Body of pancreas (tissue), 4 donors: Measurements from ENCODE around the gene PARM1. TPM values are rescaled to one million over a fixed set of nuclear protein-coding genes. Genes with fewer than 3 reads are reported as not detected.
A peak's percentile ranks its signal among the peaks of the same experiment; 100 is the strongest.

ENCODE experiments used
- ATAC-seq: fragments of 150-250 bp; one replicate; pipeline ENCODE4 v1.9.1; 2016
- DNase-seq, 4 donors: peaks; one replicate each; pipeline ENCODE4 v3.0.0-alpha.2; 2019
- H3K27ac ChIP-seq, 4 donors: fragments of 200-600 bp; sonication (generic); 1 replicate in 3 of 4; 2 replicates in 1 of 4; pipeline versions ENCODE4 v1.5.1 to v1.6.1; 2016 to 2019; ENCODE audit warnings: mild to moderate bottlenecking in 1 of 4, mixed read lengths in 1 of 4, moderate library complexity in 1 of 4
- H3K27me3 ChIP-seq, 2 donors: fragments of 200-600 bp; sonication (generic); one replicate each; pipeline ENCODE4 v1.6.0; 2016; ENCODE audit warnings: mild to moderate bottlenecking in 1 of 2
- H3K36me3 ChIP-seq, 2 donors: fragments of 200-600 bp; sonication (generic); replicated peaks in 1 of 2; 2 replicates each; pipeline ENCODE4 v1.5.1; 2016; ENCODE audit warnings: low read depth in 2 of 2; ENCODE audit not compliant: insufficient read depth in 1 of 2
- H3K4me1 ChIP-seq: fragments of 200-600 bp; sonication (generic); one replicate; pipeline ENCODE4 v1.6.0; 2016
- H3K4me3 ChIP-seq, 2 donors: fragments of 200-600 bp; sonication (generic); 1 replicate in 1 of 2; 2 replicates in 1 of 2; pipeline ENCODE4 v1.5.1; 2016 to 2019
- H3K9me3 ChIP-seq, 3 donors: fragments of 200-600 bp; sonication (generic); 1 replicate in 2 of 3; 2 replicates in 1 of 3; pipeline ENCODE4 v1.5.1; 2016
- POLR2A ChIP-seq, 3 donors: fragments of 450-650 bp; IDR thresholded peaks; one replicate each; pipeline ENCODE4 v1.6.1; 2016; ENCODE audit warnings: antibody characterized with exemption in 3 of 3, mild to moderate bottlenecking in 2 of 3
- WGBS, 2 donors: methylation state at CpG; one replicate each; pipeline ENCODE4 v1.1.5; 2017; 5-methylcytosine and 5-hydroxymethylcytosine counted together
- intact Hi-C: fragments of 100-400 bp; cut with DNase I; formaldehyde crosslinking; loops from one replicate; pipeline ENCODE4 v1.15.1; 2023
- total RNA-seq, 2 donors: library from RNA; depleted of rRNA; stranded (reverse); fragments of >200 nt; gene quantifications; one replicate each; pipeline ENCODE4 v1.1.0, GENCODE V29; 2016
- TF ChIP-seq, protein P1 (sequence below), 7 experiments: fragments of 450-650 bp in 4 of 7; fragments of 200-600 bp in 3 of 7; sonication (generic) in 3 of 7; IDR thresholded peaks; one replicate each; pipeline ENCODE4 v1.5.1; 2016 to 2019; ENCODE audit warnings: antibody characterized with exemption in 7 of 7

PARM1 gene
- total RNA-seq, 2 donors from 2014 or later = 21.0 to 28.7 TPM

DNA sequence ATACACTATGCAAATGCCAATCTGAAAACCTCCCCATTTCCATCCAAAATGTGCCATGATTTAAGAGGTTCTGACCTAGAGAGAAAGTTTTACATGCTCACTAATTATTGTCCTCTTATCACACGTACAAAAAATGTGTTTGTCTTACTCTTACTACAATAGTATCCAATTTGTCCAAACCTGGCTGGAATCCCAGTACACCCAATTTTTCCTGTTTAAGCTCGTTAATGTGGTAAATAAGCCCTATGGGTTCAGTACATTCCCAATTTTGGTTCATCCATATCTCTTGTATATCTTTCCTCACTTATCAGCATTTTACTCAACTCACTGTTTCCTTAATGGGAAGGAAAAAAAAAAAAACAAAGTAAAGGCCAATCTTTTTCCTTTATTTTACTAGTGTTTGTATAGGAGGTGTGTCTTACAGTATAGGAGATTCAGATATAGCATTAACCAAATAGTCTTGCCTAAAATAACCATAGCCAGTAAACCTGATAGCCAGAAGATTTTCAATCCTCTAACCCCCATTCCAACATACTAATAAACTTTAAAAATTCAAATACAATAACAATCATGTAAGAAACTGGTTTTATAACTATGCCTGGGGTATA is 109.8 kb downstream of the PARM1 start:
- no peak for ATAC-seq

DNA sequence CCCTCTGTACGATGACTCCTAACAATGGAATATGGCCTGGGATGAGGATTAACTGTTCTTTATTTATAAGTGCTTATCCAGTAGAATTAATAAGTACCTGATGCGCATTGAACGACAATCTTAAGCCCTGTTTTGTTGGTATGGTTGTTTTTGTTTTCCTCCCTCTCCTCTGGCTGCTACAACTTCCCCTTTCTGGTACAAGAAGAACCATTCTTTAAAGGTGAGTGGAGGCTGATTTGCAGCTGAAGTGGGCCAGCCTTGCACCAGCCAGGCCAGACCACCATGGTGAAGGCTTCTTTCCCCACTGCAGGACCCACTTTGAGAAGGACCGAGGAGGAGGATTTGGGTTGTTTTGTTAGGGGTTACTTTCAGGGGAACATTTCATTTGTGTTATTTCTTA is 113.3 kb downstream of the PARM1 start:
- ATAC-seq (no peak), DNase-seq (no peak)
- Histone ChIP-seq H3K4me1 (no peaks in the 10 kb centered on the region), H3K27ac (no peak overlapping the region), H3K36me3 (no peaks in the 10 kb centered on the region), H3K4me3 (no peak overlapping the region), H3K27me3 (no peaks in the 10 kb centered on the region), H3K9me3 (no peaks in the 10 kb centered on the region)
- WGBS, 2 donors = 91 to 96% methylated on average over 4 of the region's 4 CpGs
- intact Hi-C loops = no loop called here
- TF ChIP-seq, protein P1, sequence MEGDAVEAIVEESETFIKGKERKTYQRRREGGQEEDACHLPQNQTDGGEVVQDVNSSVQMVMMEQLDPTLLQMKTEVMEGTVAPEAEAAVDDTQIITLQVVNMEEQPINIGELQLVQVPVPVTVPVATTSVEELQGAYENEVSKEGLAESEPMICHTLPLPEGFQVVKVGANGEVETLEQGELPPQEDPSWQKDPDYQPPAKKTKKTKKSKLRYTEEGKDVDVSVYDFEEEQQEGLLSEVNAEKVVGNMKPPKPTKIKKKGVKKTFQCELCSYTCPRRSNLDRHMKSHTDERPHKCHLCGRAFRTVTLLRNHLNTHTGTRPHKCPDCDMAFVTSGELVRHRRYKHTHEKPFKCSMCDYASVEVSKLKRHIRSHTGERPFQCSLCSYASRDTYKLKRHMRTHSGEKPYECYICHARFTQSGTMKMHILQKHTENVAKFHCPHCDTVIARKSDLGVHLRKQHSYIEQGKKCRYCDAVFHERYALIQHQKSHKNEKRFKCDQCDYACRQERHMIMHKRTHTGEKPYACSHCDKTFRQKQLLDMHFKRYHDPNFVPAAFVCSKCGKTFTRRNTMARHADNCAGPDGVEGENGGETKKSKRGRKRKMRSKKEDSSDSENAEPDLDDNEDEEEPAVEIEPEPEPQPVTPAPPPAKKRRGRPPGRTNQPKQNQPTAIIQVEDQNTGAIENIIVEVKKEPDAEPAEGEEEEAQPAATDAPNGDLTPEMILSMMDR (IDR thresholded peaks at IDR 0.05) = no peak
- TF ChIP-seq POLR2A (IDR thresholded peaks at IDR 0.05) = no peak

More for the DNA sequence above, 109.8 kb downstream of the PARM1 start:
- TF ChIP-seq POLR2A (IDR thresholded peaks at IDR 0.05) = no peak
- TF ChIP-seq, protein P1 (IDR thresholded peaks at IDR 0.05) = no peak
- H3K27me3 ChIP-seq = no peaks in the 10 kb centered on the region
- no peaks in the 10 kb centered on the region for H3K9me3 ChIP-seq
- H3K4me3 ChIP-seq = no peak overlapping the region
- H3K36me3 ChIP-seq = no peaks in the 10 kb centered on the region
- no peak overlapping the region for H3K27ac ChIP-seq
- intact Hi-C loops = no loop called here
- WGBS, 2 donors = 23 to 42% methylated on average over 2 of the region's 2 CpGs
- no peak for DNase-seq
- H3K4me1 ChIP-seq = no peaks in the 10 kb centered on the region

DNA sequence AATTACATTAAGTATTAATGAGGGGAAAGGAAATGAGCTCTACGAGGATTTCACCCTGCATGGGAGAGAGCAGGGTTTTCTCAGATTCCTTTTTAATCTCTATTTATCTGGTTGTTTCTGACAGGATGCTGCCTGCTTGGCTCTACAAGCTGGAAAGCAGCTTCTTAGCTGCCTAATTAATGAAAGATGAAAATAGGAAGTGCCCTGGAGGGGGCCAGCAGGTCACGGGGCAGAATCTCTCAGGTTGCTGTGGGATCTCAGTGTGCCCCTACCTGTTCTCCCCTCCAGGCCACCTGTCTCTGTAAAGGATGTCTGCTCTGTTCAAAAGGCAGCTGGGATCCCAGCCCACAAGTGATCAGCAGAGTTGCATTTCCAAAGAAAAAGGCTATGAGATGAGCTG is 113.7 kb downstream of the PARM1 start:
- intact Hi-C loops = no loop called here
- Histone ChIP-seq H3K9me3 (no peaks in the 10 kb centered on the region), H3K4me3 (no peak overlapping the region), H3K27ac (no peak overlapping the region), H3K36me3 (no peaks in the 10 kb centered on the region), H3K27me3 (no peaks in the 10 kb centered on the region), H3K4me1 (no peaks in the 10 kb centered on the region)
- WGBS, 2 donors = 55 to 75% methylated on average over 2 of the region's 2 CpGs
- ATAC-seq (no peak), DNase-seq (no peak)
- TF ChIP-seq POLR2A (IDR thresholded peaks at IDR 0.05) = no peak
- TF ChIP-seq, protein P1 (IDR thresholded peaks at IDR 0.05) = no peak

DNA sequence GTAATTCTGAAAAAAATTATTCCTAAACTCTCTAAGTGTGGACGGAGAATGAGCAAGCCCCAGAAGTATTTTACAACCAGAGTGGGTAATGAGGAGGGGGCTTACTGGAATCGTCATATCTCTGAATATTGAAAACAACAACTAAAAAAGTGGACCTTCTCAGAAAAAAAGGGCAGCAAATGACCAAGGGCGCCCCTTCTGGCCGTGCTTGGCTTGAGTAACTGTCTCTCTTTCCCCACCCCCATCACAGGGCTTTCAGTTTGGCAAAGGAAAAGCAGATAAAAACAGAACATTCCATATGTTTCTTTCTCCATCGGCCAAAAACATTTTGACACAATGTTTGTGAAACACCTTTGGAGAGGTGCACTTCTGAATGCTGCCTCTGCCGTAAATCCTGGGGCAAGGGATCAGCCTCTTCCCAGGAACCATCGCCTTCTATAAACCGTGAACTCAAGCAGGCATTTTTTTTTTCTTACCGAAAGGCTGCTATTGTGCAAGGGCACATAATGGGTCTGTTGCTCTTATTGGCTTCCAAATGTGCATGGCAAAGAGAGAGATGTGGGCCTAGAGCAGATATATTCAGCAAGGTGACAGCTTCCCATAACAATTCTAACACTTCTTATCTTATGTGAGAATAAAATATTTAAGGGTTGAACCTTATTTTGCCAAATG is 115.4 kb downstream of the PARM1 start:
- H3K9me3 ChIP-seq = no peaks in the 10 kb centered on the region
- ATAC-seq (no peak), DNase-seq (peak in 1 of 4 donors; percentile 24)
- 68 to 71% methylated on average over 9 of the region's 9 CpGs for WGBS, 2 donors
- intact Hi-C loops = no loop called here
- no peaks in the 10 kb centered on the region for H3K27me3 ChIP-seq
- H3K36me3 ChIP-seq = no peaks in the 10 kb centered on the region
- no peak for TF ChIP-seq POLR2A (IDR thresholded peaks at IDR 0.05)
- TF ChIP-seq, protein P1 (IDR thresholded peaks at IDR 0.05) = peak in 1 of 7 experiments; percentile 14
- no peaks in the 10 kb centered on the region for H3K4me1 ChIP-seq
- no peak overlapping the region for H3K4me3 ChIP-seq
- H3K27ac ChIP-seq = no peak overlapping the region

DNA sequence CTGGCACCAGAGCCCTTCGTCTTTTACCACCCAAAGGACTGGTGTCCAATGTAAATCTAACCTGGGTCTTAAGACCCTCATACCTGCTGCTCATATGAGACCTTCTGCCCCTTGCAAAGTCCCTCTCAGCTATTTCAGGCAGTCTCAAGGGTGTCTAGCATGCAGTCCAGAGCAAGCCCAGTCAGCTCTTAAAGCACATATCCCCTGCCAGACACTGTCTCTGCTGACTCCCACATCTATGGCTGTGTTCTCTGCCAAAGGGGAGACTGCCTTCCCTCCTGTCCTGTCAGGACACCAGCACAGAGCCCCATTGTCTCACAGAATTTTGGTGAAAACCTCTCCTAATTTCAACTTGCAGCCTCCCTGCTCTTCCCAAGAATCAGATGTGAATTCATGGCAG is 118.5 kb downstream of the PARM1 start:
- TF ChIP-seq, protein P1 (IDR thresholded peaks at IDR 0.05) = no peak
- no peak for TF ChIP-seq POLR2A (IDR thresholded peaks at IDR 0.05)
- H3K4me3 ChIP-seq = no peak overlapping the region
- ATAC-seq (no peak), DNase-seq (no peak)
- intact Hi-C loops = no loop called here
- H3K9me3 ChIP-seq = no peaks in the 10 kb centered on the region
- WGBS, 2 donors = 80 to 92% methylated on average over 1 of the region's 1 CpG
- H3K36me3 ChIP-seq = no peaks in the 10 kb centered on the region
- H3K4me1 ChIP-seq = no peaks in the 10 kb centered on the region
- H3K27ac ChIP-seq = no peak overlapping the region
- no peaks in the 10 kb centered on the region for H3K27me3 ChIP-seq
